GM19467 (cell line): ENCODE data around the gene RSRC1.
"Not testable (repeated sequence)": the region's sequence is repeated elsewhere in the genome, so short reads cannot be mapped to it uniquely, and the experiment has no call there.

Source experiments
- ATAC-seq: cut with Tn5 transposase; IDR thresholded peaks from one replicate; pipeline ENCODE4 v1.9.1; 2021; ENCODE audit warnings: mild to moderate bottlenecking, moderate library complexity; ENCODE audit not compliant: unreplicated experiment

Gene RSRC1

GRCh38 chr3:158508481-158508880 lies 398.6 kb downstream of the RSRC1 start:
- ATAC-seq: no peak

GRCh38 chr3:158509891-158510290 lies 400.0 kb downstream of the RSRC1 start:
- ATAC-seq: no peak

DNA sequence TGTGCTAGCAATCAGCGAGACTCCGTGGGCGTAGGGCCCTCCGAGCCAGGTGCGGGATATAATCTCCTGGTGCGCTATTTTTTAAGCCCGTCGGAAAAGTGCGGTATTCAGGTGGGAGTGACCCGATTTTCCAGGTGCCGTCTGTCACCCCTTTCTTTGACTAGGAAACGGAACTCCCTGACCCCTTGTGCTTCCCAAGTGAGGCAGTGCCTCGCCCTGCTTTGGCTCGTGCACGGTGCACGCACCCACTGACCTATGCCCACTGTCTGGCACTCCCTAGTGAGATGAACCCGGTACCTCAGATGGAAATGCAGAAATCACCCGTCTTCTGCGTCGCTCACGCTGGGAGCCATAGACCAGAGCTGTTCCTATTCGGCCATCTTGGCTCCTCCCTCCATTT lies 406.8 kb downstream of the RSRC1 start:
- ATAC-seq: not testable (repeated sequence)

DNA sequence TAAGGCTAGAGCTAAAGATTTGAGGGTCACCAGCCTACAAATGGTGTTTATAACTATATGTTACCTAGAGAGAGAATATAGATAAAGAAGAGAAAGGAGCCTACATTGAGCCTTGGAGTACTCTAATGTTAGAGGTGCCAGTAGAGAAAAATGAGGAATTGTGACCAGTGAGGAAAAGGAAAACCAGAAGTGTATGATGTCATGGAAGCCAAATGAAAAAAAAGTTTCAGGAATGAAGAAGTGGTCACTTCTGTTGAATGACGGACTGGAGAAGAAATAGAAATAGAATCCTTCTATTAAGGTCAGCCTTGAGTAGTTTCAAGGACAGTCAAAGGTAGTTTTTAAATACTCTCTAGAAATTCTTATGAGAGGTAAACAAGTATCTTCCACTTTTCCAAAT lies 409.9 kb downstream of the RSRC1 start:
- ATAC-seq: no peak

GRCh38 chr3:158520433-158520832 lies 410.5 kb downstream of the RSRC1 start:
- no peak for ATAC-seq

GRCh38 chr3:158522221-158523136 lies 412.6 kb downstream of the RSRC1 start:
- no peak for ATAC-seq

GRCh38 chr3:158528076-158528674 lies 418.3 kb downstream of the RSRC1 start:
- no peak for ATAC-seq

DNA sequence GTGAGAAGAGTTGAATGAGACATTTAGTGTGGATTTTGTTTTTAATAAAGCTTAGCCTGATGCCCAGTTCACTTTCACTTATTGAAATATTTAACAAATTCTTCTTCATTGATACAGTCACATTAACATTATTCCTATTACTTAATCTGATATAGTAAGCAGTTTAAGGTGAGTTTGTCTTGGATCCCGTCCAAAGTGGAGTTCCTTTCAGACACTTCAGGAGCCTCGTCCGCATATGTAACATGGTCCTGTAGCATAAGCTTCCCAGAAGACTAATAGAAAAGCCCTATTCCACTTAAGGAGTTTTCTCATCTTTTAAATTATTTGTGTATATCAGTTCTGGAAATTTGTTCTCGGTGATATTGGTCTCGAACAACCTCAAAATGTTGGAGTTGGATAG lies 421.4 kb downstream of the RSRC1 start:
- no peak for ATAC-seq

DNA sequence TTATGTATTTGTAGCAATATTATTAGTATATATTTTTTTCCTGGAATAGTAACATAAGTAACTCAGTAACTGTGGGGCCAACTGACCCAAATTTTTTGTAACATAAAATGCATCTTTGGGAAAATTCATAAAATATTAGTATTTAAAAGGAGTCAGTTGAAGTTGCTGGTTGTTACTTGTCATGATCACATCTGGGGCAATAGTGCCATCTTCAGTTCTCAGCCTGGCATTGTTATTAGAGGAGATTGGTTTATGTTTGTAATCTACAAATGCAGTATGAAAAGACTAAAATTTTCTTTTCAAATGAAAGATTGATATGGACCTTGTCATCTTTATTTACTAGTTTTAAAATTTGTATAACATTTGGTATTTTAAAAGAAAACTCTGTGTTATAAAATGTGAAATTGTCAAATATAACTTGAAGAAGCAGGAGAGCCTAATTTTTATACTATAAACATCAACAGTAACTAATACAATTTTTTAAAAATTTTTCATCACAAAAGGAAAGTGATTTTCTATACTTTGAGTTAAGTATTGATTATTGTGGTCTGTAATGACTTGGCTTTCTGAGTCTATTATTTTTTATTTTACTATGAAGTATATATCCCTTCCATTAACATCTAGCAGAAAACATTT lies 422.3 kb downstream of the RSRC1 start:
- no peak for ATAC-seq

DNA sequence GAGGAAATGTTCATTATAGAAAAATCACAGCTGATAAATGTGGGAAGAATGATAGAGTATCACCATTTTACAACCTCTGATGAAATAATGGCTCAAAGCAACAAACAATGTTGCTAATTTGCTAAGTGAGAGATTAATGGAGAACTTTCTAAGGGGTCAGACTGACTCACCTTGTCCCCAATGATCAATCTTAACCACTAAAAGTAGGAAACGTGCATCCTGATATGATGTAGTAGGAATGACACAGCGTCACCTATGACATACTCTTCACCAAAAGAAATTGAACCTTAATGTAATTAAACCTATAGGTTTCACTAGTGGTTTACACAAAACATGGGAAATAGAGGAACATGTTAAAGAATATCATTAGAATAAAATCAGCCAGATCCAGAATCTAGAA lies 426.0 kb downstream of the RSRC1 start:
- no peak for ATAC-seq

DNA sequence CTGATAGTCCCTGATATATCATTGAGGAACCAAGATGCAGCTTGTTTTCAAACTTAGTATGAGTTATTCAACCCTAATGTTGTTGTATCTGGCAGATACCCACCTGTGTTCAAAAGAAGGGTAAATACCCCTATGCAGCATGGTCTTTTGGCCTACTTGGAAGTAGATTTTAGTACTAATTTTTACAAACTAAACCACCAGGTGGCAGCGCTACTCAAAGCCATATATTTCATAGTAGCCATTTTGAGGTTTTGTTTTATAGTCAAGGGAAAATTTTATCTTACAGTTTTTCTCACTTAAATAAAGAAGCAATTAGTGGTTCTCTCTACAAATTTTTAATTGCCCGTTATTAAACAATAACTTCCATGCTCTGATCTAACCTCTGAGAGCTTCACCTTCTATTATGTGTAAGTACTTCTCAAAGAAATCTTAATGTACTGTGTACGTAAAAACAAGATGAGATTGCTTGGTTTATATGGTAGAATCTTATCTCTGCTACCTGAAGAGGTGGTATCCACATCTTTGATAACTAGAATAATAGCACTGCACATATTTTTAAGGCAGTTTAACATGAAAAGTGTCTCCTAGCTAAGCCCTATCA lies 429.6 kb downstream of the RSRC1 start:
- ATAC-seq: no peak

GRCh38 chr3:158540066-158540465 lies 430.2 kb downstream of the RSRC1 start:
- ATAC-seq: no peak

DNA sequence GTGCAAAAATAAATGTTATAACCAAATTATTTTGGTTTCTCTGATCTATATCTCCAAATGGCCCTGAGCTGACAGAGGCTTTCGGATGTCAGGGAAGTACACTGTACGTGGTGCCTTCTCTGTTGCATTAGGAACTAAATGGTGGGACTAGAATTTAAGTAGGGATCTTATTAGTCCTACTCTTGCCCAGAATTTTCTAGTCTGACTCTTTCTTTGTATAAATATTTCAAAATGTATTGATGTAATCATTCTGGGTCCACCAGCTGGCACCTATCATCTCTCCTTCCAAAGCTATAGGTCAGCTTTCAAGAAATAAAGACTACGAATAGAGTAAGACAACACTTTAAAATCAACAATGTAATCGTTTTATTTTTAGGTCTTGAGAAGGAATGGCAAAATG lies 438.8 kb downstream of the RSRC1 start:
- ATAC-seq: no peak

DNA sequence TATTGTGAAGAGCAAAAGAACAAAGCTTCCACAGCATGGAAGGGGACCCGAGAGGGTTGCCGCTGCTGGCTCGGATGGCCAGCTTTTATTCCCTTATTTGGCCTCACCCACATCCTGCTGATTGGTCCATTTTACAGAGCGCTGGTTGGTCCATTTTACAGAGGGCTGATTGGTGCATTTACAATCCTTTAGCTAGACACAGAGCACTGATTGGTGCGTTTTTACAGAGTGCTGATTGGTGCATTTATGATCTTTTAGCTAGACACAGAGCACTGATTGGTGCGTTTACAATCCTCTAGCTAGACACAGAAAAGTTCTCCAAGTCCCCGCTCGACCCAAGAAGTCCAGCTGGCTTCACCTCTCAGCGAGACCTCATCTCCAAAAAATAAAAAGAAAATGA lies 440.0 kb downstream of the RSRC1 start:
- not testable (repeated sequence) for ATAC-seq

- no peak for ATAC-seq
These were observed 442.2 kb downstream of the RSRC1 start for GRCh38 chr3:158552124-158552523.

DNA sequence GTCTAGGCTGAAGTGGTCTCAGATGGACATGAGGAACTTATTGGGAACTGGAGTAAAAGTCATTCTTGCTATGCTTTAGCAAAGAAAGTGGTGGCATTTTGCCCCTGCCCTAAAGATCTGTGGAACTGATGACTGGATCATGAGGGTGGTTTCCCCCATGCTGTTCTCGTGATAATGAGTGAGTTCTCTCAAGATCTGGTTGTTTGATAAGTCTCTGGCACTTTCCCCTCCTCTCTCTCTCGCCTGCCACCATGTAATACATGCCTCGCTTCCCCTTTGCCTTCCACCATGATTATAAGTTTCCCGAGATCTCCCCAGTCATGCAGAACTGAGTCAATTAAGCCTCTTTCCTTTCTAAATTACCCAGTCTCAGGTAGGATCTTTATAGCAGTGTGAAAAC lies 449.6 kb downstream of the RSRC1 start:
- ATAC-seq: no peak

DNA sequence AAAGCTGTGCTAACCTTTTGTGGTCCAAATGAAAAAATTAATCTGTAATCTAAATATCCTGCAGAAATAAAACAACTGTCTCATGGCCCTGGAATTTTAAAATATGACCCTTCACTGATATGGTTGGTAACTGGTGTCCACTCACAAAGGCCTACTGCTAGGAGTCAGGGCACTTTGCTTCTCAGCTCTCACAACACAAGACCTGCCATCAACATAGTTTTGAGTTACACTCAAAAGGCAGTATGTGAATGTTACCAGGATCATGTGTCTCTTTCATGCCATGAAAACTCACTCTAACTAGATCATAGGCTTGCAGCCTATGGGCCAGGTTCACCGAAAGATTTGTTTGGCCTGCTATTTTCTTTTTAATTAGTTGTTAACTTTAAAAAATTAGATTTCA lies 451.1 kb downstream of the RSRC1 start:
- no peak for ATAC-seq

DNA sequence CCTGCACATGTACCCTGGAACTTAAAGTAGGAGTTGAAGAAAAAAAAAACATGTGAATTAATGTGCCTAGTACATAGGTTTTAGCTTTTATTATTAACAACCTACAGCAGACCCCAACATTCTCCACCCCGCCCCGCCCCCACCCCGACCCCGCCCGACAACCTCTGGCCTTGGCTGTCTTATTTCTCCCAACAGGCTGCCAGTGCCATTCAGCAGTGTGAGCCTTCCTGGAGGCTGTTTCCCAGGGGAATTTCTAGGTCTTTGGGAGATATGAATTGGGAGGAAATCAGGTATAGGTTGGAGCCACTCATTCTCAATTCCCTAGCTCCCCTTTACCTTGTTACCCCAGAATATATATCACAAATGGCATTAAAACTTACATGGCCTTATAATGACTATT lies 452.8 kb downstream of the RSRC1 start:
- ATAC-seq: no peak

DNA sequence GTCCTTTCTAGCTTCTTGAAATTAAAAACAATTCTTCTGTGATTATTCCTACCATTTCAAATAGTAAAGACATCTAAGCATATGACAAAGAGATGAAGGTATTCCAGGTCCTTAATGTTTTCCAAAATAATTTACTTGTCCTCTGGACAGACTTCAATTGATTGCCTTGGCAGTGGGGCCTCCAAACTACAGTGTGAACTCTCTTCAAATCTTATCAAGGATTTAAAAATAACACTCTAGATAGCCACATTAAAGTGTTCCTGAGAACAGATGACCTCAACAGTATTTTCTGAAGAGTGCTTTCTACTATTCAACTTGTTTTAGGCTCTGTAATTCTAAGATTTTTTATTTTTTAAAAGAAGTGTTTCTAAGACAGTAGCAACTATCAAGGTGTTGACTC lies 453.2 kb downstream of the RSRC1 start:
- ATAC-seq: no peak

- ATAC-seq: no peak
These were observed 455.2 kb downstream of the RSRC1 start for GRCh38 chr3:158565076-158565475.

GRCh38 chr3:158568784-158569183 lies 458.9 kb downstream of the RSRC1 start:
- ATAC-seq: no peak

- ATAC-seq: no peak
These were observed 459.9 kb downstream of the RSRC1 start for GRCh38 chr3:158569794-158570193.
